ENCODE measurements around the gene FBF1.

DNA sequence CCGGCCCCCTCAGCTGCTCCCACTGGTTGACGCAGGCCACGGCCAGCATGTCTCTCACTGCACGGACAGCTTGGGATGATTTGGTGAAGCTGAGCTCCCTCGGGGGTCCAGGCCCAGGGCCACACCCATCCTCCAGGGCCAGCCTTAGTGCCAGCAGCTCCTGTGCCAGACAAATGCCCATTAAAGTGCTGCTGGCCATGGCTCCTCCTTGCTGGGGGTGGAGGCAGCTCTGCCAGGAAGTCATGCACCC, 65.0 kb downstream of the FBF1 start:
- TF ChIP-seq, protein P1, sequence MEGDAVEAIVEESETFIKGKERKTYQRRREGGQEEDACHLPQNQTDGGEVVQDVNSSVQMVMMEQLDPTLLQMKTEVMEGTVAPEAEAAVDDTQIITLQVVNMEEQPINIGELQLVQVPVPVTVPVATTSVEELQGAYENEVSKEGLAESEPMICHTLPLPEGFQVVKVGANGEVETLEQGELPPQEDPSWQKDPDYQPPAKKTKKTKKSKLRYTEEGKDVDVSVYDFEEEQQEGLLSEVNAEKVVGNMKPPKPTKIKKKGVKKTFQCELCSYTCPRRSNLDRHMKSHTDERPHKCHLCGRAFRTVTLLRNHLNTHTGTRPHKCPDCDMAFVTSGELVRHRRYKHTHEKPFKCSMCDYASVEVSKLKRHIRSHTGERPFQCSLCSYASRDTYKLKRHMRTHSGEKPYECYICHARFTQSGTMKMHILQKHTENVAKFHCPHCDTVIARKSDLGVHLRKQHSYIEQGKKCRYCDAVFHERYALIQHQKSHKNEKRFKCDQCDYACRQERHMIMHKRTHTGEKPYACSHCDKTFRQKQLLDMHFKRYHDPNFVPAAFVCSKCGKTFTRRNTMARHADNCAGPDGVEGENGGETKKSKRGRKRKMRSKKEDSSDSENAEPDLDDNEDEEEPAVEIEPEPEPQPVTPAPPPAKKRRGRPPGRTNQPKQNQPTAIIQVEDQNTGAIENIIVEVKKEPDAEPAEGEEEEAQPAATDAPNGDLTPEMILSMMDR (IDR thresholded peaks at IDR 0.05; ENCODE audit: low read depth, low read length) = no peak
- TF ChIP-seq EZH2phosphoT487 (IDR thresholded peaks at IDR 0.05; ENCODE audit: low read depth) = no peak

All from OCI-LY3 (cell line).